ENCODE results near the gene ARL17A.
"Not testable (repeated sequence)": the region's sequence is repeated elsewhere in the genome, so short reads cannot be mapped to it uniquely, and the experiment has no call there.

The ARL17A gene

DNA sequence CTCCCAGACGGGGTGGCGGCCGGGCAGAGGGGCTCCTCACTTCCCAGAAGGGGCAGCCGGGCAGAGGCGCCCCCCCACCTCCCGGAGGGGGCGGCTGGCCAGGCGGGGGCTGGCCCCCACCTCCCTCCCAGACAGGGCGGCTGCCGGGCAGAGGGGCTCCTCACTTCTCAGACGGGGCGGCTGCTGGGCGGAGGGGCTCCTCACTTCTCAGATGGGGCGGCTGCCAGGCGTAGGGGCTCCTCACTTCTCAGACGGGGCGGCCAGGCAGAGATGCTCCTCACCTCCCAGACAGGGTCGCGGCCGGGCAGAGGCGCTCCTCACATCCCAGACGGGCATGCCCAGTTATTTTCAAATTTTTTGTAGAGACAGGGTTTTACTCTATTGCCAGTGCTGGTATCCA is 44.8 kb downstream of the ARL17A start:
- DNase-seq, result not testable (repeated sequence)

GRCh38 chr17:46512168-46512567 is 67.3 kb downstream of the ARL17A start, which contains the start of gene LRRC37A2:
TSS of gene LRRC37A2 (plus strand) at chr17:46512468. CDS start at chr17:46512713, 245 bp downstream.
- DNase-seq, result not testable (repeated sequence)

DNA sequence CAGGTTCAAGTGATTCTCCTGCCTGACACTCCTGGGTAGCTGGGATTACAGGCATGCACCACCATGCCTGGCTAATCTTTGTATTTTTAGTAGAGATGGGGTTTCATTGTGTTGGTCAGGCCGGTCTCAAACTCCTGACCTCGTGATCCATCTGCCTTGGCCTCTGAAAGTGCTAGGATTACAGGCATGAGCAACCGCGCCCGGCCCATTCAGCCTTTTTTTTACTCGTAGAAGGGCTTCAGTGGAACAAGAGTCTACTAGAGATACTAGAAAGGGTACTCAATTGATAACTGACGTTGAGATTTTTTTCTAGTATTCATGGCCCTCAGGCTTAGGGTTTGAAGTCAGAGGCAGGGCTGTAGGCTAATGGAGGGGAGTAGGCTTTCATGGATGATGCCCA is 73.6 kb downstream of the ARL17A start:
- DNase-seq, result not testable (repeated sequence)

DNA sequence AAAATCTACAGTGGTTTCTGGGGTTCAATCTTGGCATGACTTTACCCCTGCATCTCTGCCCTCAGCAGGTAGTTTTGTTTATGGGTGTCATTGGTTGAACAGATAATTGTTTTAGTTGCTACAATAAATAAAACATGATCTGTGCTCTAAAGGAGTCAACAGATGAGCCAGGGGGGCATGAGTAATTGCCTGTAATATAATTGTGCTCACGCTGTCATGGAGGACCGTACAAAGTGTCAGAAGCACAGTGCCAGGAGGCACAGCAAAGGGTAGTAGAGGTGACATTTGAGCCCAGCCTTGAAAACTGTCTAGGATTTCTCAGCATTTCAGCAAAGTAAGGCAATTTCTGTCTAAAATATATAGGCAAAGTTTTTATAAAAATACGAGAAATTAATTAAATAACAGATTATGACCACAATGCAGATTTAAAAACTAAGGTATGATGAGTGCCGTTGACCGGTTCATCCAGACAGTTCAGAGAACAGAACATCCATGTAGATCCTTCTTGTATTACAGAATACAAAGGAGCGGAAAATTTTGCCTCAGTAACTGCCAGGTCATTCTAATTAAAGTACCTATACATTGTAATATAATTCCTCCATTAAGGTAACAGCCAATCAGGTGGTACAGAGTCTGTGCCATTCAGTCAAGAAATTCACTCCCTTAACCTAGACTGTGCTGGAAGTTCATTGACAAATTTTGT is 79.9 kb downstream of the ARL17A start:
- DNase-seq, result not testable (repeated sequence)

DNA sequence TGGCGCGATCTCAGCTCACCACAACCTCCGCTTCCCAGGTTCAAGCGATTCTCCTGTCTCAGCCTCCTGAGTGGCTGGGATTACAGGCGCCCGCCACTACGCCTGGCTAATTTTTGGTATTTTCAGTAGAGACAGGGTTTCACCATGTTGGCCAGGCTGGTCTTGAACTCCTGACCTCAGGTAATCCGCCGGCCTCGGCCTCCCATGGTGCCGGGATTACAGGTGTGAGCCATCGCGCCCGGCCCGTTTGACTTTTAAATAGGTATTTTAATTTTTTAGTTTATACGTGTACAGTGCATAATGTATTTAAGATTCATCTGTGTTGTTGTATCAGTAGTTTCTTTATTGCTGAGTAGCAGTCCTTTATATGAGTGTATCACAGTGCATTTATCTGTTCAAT is 87.5 kb downstream of the ARL17A start:
- not testable (repeated sequence) for DNase-seq

DNA sequence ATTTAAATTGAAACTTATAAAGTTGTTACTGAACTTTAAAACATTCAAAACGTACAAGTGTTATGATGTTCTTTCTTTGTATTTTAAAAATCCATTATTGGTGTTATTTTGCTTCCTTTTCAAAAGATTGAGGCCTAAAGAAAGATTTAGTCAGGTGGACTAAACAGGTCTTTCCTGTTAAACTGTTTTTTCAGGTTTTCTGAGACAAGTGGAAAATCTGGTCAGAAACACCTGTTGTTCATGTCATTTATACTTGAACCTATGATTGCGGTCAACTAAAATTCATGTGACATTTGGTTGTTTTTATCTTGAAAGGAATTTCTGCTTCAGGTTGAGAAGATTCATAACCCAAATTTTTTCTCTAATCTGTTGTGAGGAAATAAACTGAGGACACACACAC is 98.2 kb downstream of the ARL17A start:
- not testable (repeated sequence) for DNase-seq

GRCh38 chr17:46478823-46479222 is 100.7 kb downstream of the ARL17A start:
- not testable (repeated sequence) for DNase-seq

DNA sequence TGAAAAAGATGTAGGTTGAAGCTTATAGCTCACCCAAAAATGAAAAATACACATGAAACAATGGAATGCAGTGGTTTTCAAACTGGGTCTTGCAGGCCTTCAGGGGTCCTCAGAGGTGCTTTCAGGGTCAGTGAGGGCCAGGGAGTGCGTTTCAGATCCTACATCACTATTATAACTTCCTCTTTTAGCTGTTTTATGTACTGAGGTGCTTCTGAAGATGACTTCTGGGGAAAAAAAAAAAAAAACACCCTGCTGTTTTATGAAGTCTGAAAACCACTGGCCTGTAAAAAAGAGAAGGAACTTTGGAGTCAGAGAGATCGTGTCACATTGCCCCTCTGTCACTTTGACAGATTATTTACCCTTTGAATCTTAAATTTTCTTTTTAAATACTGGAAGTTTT is 103.9 kb downstream of the ARL17A start:
- not testable (repeated sequence) for DNase-seq

DNA sequence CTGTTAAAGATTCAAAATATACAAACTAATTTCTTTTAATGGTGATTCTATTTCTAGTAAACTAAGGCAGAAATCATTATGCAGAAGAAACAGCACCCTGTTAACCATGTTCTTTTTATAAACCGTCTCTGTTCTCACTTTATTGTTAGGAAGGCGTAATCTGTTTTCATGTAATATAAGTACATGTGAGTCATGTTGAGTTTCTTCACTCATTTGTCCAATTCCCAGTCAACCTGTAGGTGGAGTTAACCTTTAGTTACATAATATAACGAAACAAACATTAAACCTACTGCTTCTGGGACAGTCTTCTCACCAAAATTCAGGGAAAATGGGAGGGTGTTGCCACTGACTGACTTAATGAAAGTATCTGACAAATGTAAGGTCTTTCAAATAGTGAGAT is 105.0 kb downstream of the ARL17A start:
- not testable (repeated sequence) for DNase-seq

DNA sequence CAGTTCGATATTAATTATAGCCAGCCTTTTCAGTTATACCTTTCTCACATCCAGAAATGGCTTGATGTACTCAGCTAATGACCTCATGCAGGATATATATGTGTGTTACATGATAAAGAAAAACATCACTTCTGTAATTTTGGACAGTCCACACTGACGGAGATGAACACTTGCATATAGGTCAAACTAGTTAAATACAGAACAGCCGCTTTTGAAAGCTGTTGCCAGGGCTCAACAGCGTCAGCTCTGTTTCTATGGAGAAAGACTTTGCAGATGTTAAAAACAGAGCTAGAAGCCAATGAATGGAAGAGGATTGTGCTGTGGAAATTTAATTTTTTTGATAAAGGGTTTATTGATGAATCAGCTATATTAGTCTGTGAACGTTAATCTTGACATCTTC is 111.9 kb downstream of the ARL17A start:
- DNase-seq, result not testable (repeated sequence)

Measured in activated CD4-positive, alpha-beta T cell treated with anti-CD3 and anti-CD28 coated beads, Interleukin-2, amount 50 U/mL, for 1 hour (primary cell).